ENCODE results near the gene LOXL1. TPM values are rescaled to one million over a fixed set of nuclear protein-coding genes. Genes with fewer than 3 reads are reported as not detected.

Gene LOXL1
- total RNA-seq, 1 experiment from 2014 or later = 249 TPM

DNA sequence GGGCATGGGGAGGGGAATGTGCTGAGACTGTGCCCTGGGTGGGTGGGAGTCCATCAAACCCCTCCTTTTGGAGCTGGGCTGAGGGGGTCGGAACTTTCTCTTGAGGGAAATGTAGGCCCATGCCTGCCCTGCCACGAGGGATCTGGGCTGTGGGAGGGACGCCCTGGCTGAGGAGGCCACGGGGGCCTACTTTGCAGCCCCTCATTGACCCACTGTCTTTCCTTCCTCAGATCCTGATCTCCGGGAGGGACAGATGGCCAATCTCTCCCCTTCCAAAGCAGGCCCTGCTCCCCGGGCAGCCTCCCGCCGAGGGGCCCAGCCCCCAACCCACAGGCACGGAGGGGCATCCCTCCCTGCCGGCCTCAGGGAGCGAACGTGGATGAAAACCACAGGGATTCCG is 25.3 kb downstream of the LOXL1 start:
- Histone ChIP-seq H3K9ac (ENCODE audit: low read length) (no peak overlapping the region), H3K9me3 (ENCODE audit: low read length) (no peaks in the 10 kb centered on the region), H3K79me2 (ENCODE audit: low read length) (peaks cover 16% of the 10 kb centered on the region), H3K4me3 (ENCODE audit: low read length) (no peak overlapping the region), H4K20me1 (ENCODE audit: low read length) (no peaks in the 10 kb centered on the region), H2AFZ (ENCODE audit: low read length) (no peak overlapping the region), H3K9me2 (replicated peaks; ENCODE audit: low read length) (no peaks in the 10 kb centered on the region), H3K36me3 (ENCODE audit: low read depth, low read length) (peaks cover 34% of the 10 kb centered on the region), H3K4me1 (ENCODE audit: insufficient read depth, low read length) (peaks cover 25% of the 10 kb centered on the region), H3K27ac (ENCODE audit: low read length) (no peak overlapping the region), H3K27me3 (ENCODE audit: low read length) (no peaks in the 10 kb centered on the region), H3F3A (ENCODE audit: low read length, unreplicated experiment) (peaks cover 10% of the 10 kb centered on the region), H3K4me2 (ENCODE audit: low read length) (no peak overlapping the region)
- no TSS peak for BruUV-seq (replicated peaks)
- ChIA-PET POLR2A (ENCODE audit: unreplicated experiment) (no interaction called here), CTCF (interaction anchor here (0.6 to 1.3 kb wide), 3 partner anchors 21 to 97 kb away, joined by 4 to 9 read pairs (median 5); no protein-coding TSS in a partner anchor)
- ATAC-seq (no peak), DNase-seq (no peak)
- TF ChIP-seq EZH2phosphoT487 (IDR thresholded peaks at IDR 0.05; ENCODE audit: borderline replicate concordance, low read length) = no peak
- no peak for TF ChIP-seq EZH2 (IDR thresholded peaks at IDR 0.05; ENCODE audit: low read length, unreplicated experiment)
- TF ChIP-seq, protein P1, sequence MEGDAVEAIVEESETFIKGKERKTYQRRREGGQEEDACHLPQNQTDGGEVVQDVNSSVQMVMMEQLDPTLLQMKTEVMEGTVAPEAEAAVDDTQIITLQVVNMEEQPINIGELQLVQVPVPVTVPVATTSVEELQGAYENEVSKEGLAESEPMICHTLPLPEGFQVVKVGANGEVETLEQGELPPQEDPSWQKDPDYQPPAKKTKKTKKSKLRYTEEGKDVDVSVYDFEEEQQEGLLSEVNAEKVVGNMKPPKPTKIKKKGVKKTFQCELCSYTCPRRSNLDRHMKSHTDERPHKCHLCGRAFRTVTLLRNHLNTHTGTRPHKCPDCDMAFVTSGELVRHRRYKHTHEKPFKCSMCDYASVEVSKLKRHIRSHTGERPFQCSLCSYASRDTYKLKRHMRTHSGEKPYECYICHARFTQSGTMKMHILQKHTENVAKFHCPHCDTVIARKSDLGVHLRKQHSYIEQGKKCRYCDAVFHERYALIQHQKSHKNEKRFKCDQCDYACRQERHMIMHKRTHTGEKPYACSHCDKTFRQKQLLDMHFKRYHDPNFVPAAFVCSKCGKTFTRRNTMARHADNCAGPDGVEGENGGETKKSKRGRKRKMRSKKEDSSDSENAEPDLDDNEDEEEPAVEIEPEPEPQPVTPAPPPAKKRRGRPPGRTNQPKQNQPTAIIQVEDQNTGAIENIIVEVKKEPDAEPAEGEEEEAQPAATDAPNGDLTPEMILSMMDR (conservative IDR thresholded peaks at IDR 0.05; ENCODE audit: low read depth, low read length) = no peak
- intact Hi-C loops (cut with micrococcal nuclease) = no loop called here

DNA sequence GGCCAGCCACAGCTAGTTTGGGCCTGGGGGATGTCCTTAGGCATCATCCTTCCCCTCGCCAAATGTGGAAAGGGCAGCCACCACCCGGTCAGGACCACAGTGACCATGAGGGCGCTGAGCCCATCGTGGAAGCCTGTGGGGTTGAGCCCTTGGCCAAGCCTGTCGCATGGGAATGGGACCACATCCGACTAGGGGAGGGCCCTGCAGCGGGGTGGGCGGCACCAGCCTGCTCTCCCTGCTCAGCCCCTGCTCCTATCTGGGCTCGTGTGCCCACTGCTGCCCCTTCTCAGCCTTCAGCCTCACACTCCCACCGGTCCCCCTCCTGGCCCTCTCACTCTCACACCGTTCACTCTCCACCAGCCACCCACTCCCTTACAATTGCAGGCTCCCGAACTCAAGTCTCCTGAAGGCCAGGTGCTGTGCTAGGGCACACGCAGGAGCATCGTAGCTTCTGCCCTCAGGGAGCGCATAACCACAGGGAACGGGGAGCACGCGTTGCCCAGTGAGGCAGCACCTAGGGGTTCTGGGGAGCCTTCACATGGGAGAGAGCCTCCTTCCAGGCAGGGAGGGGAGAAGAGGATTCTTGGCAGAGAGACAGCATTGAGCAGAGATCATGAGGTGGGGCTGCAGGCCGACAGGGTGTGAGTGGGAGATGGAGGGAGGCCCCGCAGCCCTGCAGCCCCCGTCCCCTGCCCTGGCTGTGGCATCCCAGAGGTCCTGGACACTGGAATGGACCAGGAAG is 26.1 kb downstream of the LOXL1 start:
- H3K79me2 ChIP-seq (ENCODE audit: low read length) = peaks cover 17% of the 10 kb centered on the region
- H3K9me3 ChIP-seq (ENCODE audit: low read length) = no peaks in the 10 kb centered on the region
- H3K27me3 ChIP-seq (ENCODE audit: low read length) = no peaks in the 10 kb centered on the region
- H3K27ac ChIP-seq (ENCODE audit: low read length) = no peak overlapping the region
- no peak overlapping the region for H3K9ac ChIP-seq (ENCODE audit: low read length)
- TF ChIP-seq EZH2 (IDR thresholded peaks at IDR 0.05; ENCODE audit: low read length, unreplicated experiment) (no peak), EZH2phosphoT487 (IDR thresholded peaks at IDR 0.05; ENCODE audit: borderline replicate concordance, low read length) (no peak)
- TF ChIP-seq, protein P1 (conservative IDR thresholded peaks at IDR 0.05; ENCODE audit: low read depth, low read length) = no peak
- CTCF ChIA-PET = interaction anchor here (0.6 kb wide), 1 partner anchor 31 kb away, joined by 5 read pairs; no protein-coding TSS in a partner anchor
- no TSS peak for BruUV-seq (replicated peaks)
- H3K9me2 ChIP-seq (replicated peaks; ENCODE audit: low read length) = no peaks in the 10 kb centered on the region
- DNase-seq (no peak), ATAC-seq (no peak)
- peaks cover 27% of the 10 kb centered on the region for H3K36me3 ChIP-seq (ENCODE audit: low read depth, low read length)
- peaks cover 31% of the 10 kb centered on the region for H3K4me1 ChIP-seq (ENCODE audit: insufficient read depth, low read length)
- H3K4me2 ChIP-seq (ENCODE audit: low read length) = no peak overlapping the region
- POLR2A ChIA-PET (ENCODE audit: unreplicated experiment) = no interaction called here
- H3F3A ChIP-seq (ENCODE audit: low read length, unreplicated experiment) = peaks cover 10% of the 10 kb centered on the region
- no peak overlapping the region for H2AFZ ChIP-seq (ENCODE audit: low read length)
- H4K20me1 ChIP-seq (ENCODE audit: low read length) = no peaks in the 10 kb centered on the region
- intact Hi-C loops (cut with micrococcal nuclease) = no loop called here
- no peak overlapping the region for H3K4me3 ChIP-seq (ENCODE audit: low read length)

Data from PC-3 (cell line).